AG20443 (cell line): ENCODE results near the gene KLHL18.
"Not testable (repeated sequence)": the region's sequence is repeated elsewhere in the genome, so short reads cannot be mapped to it uniquely, and the experiment has no call there.

Source experiments
- DNase-seq: peaks from one replicate; pipeline ENCODE4 v3.0.0; 2012; ENCODE audit warnings: low spot score, mixed read lengths

Gene KLHL18

DNA sequence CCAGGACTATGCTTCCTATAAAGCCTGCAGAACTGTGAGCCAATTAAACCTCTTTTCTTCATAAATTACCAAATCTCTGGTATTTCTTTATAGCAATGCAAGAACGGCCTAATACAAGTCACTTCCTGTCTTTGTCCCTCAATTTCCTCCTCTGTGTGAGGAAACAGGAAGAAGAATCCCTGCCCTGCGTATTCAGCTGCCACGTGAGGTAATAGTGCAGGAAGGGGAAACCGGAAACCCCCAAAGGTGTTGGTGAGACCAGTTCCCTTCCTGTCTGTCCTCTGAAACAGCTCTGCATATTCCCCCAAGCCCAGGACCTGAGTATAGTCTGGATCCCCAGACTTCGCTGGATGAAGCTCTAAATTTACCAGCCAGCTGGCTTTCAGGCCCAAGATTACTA lies 80.0 kb downstream of the KLHL18 start:
- DNase-seq = no peak

DNA sequence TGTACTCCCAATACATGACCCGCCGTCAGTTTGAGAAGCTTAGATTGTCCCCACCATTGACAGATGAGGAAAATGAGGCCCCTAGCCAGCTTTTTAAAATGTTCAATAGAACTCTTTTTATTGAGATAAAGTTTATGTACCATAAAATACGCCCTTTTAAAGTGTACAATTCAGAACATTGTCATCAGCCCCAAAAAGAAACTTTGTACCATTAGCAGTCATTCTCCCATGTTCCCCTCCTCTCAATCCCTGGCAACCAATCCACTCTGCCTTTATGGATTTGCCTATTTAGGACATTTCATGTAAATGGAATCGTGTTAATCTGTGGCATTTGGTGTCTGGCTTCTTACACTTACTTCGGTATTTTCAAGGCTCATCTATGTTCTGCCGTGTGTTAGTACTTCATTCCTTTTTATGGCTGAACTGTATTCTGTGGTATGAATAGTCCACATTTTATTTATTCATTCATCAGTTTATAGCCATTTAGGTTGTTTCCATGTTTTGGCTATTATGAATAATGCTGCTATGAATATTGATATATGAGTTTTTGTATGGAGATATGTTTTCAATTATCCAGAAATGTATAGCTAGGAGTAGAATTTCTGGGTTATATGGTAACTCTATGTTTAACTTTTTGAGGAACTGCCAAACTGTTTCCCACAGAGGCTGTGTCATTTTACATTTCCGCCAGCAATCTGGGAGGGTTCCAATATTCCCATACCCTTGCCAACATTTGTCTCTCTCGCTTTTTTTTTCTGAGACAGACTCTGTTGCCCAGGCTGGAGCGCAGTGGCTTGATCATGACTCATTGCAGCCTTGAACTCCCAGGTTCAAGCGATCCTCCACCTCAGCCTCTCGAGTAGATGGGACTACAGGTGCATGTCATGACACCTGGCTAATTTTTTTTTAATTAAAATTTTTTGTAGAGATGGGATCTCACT lies 82.7 kb downstream of the KLHL18 start:
- DNase-seq = peak; percentile 46

DNA sequence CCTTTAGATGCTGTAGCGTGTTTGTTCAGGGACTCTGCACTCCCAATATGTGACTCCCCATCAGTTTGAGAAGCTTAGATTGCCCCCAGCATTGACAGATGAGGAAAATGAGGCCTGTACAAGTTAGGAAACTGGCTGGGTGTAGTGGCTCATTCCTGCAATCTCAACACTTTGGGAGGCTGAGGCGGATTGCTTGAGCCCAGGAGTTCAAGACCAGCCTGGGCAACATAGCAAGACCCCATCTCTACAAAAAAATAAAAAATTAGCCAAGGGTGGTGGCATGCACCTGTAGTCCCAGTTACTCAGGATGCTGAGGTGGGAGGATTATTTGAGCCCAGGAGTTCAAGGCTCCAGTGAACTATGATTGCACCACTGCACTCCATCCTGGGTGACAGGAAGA lies 84.1 kb downstream of the KLHL18 start:
- DNase-seq = no peak

DNA sequence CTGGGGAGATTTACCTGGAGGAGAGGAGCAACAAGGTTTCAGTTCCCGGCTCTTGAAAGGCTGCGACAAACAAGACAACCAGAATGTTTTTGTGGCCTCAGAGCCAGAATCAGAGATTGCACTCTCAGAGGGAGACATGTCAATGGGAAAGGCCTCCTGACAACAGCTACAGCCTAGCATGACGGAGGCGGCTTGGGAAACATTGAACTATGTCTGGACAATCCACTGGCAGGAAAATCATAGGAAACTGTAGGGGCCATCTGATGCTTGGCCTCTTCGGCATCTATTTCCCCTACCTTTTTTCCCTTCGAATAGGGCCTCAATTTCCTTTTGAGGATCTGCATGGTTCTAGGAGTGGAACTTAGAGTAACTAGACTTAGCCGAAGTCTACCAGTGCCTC lies 84.9 kb downstream of the KLHL18 start:
- no peak for DNase-seq

DNA sequence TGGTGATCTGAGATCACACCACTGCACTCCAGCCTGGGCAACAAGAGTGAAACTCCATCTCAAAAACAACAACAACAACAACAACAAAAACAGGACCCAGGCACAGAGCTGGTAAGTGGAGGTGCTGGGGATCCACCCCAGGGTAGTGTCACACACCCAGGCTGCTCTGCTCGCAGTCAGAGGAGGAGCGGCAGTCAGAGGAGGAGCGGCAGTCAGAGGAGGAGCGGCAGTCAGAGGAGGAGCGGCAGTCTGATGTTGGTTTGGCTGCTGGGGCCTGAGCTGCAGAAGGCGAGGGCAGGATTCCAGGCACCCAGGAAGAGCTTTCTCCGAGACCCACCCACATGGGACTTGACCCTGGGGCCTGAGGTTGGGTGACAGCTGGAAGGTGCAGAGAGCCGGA lies 87.3 kb downstream of the KLHL18 start:
- not testable (repeated sequence) for DNase-seq

DNA sequence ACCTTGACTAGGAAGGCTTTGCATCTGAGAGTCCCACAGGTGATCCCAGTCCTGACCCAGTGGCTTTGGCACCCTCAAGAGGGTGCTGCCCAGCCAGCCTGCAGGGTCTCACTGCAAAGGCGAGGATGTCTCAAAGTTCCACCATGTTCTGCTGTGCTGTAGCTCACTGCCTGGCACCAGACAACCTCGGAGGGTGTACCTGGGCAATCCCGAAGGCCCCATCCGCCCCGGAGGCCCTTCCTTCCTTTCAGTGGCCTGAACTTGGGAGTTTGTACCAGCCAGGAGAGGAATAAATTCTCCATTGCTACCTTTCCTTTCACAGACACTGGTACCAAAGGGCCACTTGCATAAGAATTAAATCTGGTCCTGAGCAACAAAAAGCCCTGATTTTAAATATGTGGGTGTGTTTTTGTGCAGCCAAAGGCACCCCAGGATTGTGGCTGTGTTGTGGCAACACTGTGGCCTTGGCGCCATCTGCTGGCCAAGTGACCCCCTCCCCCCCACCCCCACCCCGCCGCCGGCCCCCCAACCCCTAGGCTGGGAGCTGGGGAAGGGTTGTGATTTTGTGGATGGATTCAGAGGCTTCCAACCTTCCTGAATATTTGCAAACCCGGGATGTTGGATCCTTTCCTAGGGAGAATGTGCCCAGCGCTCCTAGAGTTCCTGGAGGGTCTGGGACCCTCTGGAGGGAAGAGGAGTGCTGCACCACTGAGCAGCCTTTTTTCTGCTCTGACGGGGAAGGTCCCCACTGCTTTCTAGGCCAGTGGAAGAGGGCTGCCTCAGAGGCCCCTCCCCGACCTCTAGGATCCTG lies 88.3 kb downstream of the KLHL18 start:
- DNase-seq = peak; percentile 65

DNA sequence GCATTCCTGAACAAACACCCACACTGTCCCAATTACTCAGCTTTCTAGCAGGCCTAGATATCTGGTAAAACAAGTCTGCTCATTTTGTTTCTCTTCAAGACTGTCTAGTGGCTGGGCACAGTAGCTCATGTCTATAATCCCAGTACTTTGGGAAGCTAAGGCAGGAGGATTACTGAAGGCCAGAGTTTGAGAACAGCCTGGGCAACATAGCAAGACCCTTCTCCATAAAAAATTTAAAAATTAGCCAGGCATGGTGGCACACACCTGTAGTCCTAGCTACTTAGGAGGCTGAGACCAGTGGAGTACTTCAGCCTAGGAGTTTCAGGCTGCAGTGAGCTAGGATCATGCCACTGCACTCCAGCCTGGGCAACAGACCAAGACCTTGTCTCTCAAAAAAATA lies 91.8 kb downstream of the KLHL18 start:
- no peak for DNase-seq

DNA sequence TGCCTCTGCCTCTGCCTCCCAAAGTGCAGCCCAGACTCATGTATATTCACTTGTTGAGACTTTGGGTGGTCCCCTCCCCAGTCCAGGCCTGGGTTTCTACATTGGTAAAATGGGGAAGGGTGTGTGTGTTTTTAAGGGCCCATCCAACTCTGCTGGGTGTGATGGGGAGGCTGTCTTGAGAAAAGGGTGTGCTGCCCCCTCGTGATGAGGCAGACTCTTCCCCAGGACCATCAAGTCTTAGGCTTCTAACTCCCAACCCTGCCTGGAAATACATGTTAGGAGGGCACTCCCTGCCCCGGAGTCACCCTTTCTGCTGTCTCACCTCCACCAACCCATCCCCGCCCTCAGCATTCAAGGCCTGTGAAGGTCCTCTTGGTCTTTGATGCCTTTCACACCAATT lies 93.6 kb downstream of the KLHL18 start:
- no peak for DNase-seq

DNA sequence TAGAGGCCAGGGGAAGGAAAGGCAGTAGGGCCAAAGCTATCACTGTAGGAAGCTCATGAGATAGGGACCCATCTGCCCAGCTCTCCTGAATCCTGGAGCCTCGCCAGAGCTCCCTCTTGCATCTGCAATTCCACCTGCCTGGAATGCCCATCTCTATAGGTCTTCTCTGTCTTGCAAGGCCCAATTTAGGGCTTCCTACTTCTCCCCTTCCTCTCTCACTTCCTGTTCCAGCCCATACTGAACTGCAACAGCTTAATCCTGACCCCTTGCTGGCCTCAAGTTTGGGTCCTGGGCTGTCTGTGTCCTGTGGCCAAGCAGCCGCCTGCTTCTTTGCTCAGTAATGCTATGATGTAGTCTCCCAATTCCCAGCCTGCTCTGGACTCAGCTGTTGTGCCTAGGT lies 94.4 kb downstream of the KLHL18 start:
- DNase-seq = no peak

DNA sequence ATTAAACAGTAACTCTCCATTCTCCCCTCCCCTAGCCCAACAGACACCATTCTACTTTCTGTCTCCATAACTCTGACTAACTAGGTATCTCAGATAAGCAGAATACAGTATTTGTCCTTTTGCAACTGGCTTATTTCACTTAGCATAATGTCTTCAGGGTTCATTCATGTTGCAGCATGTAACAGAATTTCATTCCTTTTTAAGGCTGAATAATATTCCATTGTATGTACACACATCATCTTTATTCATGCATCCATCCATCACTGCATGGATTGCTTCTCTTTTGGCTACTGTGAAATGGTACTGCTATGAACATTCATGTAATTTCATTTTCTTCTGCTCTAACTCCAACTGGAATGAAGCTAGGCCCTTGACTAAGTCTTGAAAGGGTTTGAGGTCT lies 96.1 kb downstream of the KLHL18 start:
- DNase-seq = no peak

DNA sequence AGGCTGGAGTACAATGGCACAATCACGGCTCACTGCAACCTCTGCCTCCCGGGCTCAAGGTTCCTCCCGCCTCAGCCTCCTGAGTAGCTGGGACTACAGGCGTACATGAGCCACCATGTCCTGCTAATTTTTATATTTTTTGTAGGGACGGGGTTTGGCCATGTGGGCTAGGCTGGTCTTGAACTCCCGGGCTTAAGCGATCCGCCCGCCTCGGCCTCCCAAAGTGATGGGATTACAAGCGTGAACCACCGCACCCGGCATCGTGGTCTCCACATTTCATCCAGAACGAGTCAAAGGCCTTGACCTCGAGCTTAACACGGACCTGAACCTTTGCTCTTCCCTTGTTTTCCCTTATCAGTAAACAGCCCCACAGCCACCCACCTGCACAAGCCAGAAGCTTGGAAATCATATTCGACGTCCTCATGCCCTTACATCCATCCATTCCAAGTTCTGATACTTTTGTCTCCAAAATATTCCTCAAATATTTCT lies 96.7 kb downstream of the KLHL18 start:
- DNase-seq = no peak

DNA sequence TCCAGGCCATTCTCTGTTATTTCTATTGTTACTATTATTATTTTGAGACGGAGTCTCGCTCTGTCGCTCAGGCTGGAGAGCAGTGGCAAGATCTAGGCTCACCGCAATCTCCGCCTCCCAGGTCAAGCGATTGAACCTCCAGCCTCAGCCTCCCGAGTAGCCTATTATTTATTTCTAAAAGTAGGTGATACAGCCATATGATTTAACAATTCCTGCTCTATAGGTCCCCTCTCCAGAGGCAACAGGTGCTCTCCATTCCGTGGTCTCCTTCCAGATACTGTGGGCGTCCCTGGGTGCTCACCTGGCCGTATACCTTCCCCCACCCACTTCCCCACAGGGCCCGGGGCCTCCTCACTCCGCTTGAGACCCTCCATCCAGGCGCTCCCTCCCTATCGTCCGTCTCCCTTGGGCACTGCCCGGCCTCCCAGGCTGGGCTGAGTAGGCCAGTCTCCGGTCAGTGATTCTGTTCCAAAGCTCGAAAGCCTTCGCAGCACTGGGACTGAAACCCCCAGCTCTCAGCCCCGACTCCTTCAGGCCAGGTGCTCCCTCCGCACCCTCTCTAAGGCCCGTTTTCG lies 97.4 kb downstream of the KLHL18 start:
- DNase-seq = no peak

DNA sequence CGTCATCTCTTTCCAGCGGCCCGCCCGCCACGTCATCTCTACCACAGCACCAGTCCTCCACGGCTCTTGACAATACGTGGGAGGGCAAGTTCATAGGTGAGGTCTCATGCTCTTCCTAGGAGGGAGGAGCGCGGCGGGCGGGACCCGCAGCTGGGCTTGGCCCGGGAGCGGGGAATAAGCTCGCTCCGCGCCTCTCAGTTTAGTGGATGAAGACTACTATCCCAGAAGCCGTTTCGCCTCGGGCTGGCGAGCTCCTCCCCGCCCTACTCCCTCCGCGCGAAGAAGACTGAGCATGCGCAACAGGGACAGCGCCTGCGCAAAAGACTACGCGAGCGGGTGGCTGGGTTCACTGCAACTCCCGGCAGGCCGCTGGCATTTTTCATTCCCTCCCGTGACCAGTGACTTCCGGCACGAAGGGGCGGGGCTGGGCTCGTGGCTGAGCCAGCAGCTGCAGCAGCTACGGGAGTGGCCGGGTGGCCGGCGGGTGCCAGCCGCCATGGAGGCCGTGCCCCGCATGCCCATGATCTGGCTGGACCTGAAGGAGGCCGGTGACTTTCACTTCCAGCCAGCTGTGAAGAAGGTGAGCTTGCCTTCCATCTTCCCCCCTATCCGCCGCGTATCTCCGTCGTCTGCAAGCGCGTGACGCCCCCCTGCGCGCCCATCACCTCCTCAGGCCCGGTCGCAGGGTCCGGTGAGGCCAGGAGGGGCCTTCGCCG lies 98.0 kb downstream of the KLHL18 start, which contains the start of gene PTPN23:
PTPN23 (plus strand) TSS at position 421 of the 716 bp plus-strand sequence; CDS start at position 497, 76 bp downstream.
- DNase-seq = peak; percentile 99

DNA sequence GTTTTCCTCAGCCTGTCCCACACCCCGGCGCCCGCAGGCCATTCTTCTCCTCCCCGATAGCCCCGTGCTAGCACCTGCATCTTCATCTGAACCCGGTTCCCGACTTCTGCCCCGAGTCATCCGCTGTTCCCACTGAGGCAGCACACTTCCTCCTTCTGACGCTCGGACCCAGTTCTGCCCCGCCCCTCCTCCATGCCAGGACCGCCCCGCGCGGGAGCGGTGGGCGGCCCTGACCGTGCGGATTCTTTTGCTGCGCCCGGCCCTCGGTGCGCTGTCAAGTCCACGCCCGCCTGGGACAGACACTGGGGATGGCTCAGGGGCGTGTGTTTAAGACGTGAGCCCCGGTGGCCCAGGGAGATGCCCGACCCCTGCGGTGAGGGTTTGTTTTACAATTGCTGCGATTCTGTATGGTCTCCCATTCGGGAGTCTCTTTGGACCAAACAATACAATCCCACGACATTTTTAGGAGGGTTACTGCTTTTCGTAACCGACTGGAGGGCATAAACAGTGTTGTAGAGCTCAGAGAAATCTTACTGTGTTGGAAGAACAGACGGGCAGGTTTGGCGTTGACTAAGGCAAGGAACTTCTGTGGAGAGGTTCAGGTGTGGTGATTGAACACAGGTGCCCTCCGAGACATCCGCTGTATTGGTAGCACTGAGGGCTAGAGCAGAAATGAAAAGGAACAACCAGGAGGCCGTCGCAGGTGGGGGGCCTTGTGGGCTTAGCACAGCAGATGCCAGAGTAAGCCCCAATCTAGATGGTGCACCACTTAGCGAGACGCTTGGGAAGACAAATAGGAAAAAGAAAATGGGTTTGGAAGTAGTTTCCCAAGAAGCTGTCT lies 98.8 kb downstream of the KLHL18 start:
- DNase-seq = peak; percentile 96

DNA sequence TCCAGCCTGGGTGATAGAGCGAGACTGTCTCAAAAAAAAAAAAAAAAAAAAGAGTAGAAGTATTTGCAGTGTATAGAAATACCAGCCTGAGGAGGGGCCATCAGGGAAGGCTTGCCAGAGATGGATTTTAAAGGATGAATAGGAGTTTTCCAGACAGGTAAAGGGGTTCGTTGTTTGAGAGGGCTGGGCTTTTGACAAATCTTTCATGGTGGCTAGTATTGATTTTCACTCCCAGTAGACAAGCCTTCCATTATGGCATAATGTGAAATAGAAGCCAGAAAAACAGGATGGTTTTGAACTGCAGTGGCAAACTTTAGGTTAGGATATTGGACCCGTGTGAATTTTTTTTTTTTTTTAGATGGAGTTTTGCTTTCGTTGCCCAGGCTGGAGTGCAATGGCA lies 101.7 kb downstream of the KLHL18 start:
- DNase-seq = no peak

DNA sequence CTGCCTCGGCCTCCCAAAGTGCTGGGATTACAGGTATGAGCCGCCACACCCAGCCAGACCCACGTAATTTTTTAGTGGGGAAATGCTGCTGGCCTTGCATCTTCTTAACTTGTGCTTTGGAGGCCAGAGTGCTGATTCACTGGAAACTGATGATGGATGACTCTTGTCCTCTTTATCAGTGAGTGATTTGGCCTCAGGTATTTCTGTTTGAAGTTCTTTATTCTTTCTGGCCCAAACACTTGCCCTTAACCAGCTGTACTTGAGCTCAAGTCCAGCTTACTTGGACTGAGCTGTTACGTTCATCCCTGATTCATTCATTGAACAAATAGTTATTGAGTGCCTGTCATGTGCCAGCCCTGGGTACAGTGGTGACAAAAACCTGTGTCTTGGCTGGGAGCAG lies 102.3 kb downstream of the KLHL18 start:
- no peak for DNase-seq

DNA sequence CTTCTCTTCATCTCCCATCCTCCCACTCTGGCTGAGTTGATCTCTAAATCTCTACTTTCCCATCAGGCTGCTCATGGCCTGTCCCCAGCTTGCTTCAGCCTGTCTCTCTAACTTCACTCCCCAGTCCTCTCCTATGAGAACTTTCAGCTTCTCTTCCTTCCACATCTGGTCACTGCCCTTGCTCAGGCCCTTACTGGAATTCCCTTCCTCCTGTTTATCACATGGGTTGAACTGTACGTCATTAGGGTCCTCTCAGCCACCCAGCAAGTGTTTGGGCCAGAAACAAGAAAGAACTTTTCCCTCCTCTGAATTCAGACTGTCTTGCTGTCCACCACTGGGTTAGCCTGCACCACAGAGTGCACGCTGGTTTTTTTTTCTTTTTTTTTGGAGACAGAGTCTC lies 103.1 kb downstream of the KLHL18 start:
- DNase-seq = no peak

DNA sequence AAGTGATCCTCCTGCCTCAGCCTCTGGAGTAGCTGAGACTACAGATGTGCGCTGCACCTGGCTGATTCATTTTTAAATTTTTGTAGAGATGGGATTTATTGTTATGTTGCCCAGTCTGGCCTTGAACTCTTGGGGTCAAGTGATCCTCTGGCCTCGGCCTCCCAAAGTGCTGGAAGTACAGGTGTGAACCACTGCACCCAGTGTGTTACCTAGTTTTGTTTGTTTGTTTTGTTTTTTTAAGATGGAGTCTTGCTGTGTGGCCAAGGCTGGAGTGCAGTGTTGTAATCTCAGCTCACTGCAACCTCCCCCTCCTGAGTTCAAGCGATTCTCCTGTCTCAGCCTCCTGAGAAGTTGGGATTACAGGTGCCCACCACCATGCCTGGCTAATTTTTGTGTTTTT lies 110.2 kb downstream of the KLHL18 start:
- no peak for DNase-seq

DNA sequence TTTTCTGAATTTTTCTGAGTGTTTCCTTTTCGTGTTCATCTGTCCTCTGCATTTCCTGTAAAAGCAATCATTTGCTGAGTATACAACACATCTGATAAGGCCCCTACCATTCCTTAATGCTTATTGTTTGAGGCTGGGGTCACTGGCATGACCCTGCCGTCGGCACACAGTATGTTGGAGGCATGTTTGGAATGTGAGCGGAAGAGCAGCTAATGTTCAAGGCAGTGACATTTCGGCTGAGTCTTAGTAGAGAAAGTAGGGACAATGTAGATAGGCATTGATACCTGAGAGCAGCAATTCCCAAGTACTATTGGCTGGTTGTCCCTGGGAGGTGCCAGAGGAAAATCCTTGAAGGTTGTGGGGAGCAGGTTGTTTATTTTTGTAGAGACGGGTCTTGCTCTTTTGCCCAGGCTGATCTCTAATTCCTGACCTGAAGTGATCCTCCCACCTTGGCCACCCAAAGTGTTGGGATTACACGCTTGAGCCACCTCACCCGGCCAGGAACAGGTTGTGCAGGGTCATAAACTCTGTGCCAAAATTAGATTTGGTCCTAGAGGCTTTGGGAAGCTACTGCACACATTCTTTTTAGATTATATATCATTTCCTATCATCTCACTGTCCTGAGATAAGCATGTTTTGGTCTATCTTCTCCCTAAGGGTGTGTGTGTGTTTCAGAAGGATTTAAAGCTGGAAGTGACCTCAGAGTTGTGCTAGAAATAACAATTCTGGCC lies 111.6 kb downstream of the KLHL18 start:
- DNase-seq = no peak

DNA sequence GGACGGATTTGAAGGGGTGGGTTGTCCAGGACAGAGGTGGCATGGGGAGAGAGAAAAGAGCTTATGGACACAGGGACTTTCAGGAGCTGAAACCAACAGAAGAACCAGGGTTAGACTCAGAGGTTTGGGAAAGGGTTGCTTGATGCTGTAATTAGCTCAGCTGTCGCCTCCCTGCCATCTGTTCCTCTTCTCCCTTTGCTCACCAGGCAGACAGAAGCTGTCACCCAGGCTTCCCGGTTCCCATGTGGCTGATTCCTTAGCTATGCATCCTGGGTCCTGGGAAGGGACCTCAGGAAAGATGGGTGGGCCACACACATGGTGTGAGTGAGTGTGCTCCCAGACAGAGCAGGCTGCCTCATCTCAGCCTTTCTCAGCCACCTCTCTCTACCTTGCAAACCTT lies 112.1 kb downstream of the KLHL18 start:
- no peak for DNase-seq
